ENCODE results near the gene CAV1.

The CAV1 gene

GRCh38 chr7:116529250-116529649, 4.4 kb downstream of the CAV1 start:
- Histone ChIP-seq H3K4me3 (ENCODE audit: insufficient read depth, low read depth, low read length, poor library complexity, severe bottlenecking) (no peak overlapping the region), H3K27me3 (replicated peaks; ENCODE audit: control insufficient read depth, insufficient read depth, low read length, poor library complexity, severe bottlenecking) (peaks cover 21% of the 10 kb centered on the region), H3K36me3 (ENCODE audit: control insufficient read depth, insufficient read depth, low read length) (no peaks in the 10 kb centered on the region), H3K9me3 (ENCODE audit: control insufficient read depth, low read length) (no peaks in the 10 kb centered on the region), H3K27ac (ENCODE audit: insufficient read depth, low read length, poor library complexity, severe bottlenecking) (no peak overlapping the region), H3K4me1 (ENCODE audit: control insufficient read depth, insufficient read depth, low read length, poor library complexity, severe bottlenecking) (peaks cover 18% of the 10 kb centered on the region)
- no peak for DNase-seq

- no peaks in the 10 kb centered on the region for H3K9me3 ChIP-seq (ENCODE audit: control insufficient read depth, low read length)
- no peak overlapping the region for H3K27ac ChIP-seq (ENCODE audit: insufficient read depth, low read length, poor library complexity, severe bottlenecking)
- no peak for DNase-seq
- H3K27me3 ChIP-seq (replicated peaks; ENCODE audit: control insufficient read depth, insufficient read depth, low read length, poor library complexity, severe bottlenecking) = peaks cover 13% of the 10 kb centered on the region
- H3K4me3 ChIP-seq (ENCODE audit: insufficient read depth, low read depth, low read length, poor library complexity, severe bottlenecking) = no peak overlapping the region
- H3K4me1 ChIP-seq (ENCODE audit: control insufficient read depth, insufficient read depth, low read length, poor library complexity, severe bottlenecking) = peaks cover 11% of the 10 kb centered on the region
- H3K36me3 ChIP-seq (ENCODE audit: control insufficient read depth, insufficient read depth, low read length) = no peaks in the 10 kb centered on the region
Measured at GRCh38 chr7:116530107-116530820, 5.4 kb downstream of the CAV1 start.

- Histone ChIP-seq H3K27ac (ENCODE audit: insufficient read depth, low read length, poor library complexity, severe bottlenecking) (no peak overlapping the region), H3K27me3 (replicated peaks; ENCODE audit: control insufficient read depth, insufficient read depth, low read length, poor library complexity, severe bottlenecking) (no peaks in the 10 kb centered on the region), H3K4me1 (ENCODE audit: control insufficient read depth, insufficient read depth, low read length, poor library complexity, severe bottlenecking) (no peaks in the 10 kb centered on the region), H3K36me3 (ENCODE audit: control insufficient read depth, insufficient read depth, low read length) (no peaks in the 10 kb centered on the region), H3K9me3 (ENCODE audit: control insufficient read depth, low read length) (no peaks in the 10 kb centered on the region), H3K4me3 (ENCODE audit: insufficient read depth, low read depth, low read length, poor library complexity, severe bottlenecking) (no peak overlapping the region)
- DNase-seq = no peak
Measured at GRCh38 chr7:116532102-116532688, 7.4 kb downstream of the CAV1 start.

- H3K4me3 ChIP-seq (ENCODE audit: insufficient read depth, low read depth, low read length, poor library complexity, severe bottlenecking) = no peak overlapping the region
- H3K27ac ChIP-seq (ENCODE audit: insufficient read depth, low read length, poor library complexity, severe bottlenecking) = no peak overlapping the region
- H3K36me3 ChIP-seq (ENCODE audit: control insufficient read depth, insufficient read depth, low read length) = no peaks in the 10 kb centered on the region
- H3K9me3 ChIP-seq (ENCODE audit: control insufficient read depth, low read length) = no peaks in the 10 kb centered on the region
- DNase-seq = no peak
- H3K4me1 ChIP-seq (ENCODE audit: control insufficient read depth, insufficient read depth, low read length, poor library complexity, severe bottlenecking) = no peaks in the 10 kb centered on the region
- H3K27me3 ChIP-seq (replicated peaks; ENCODE audit: control insufficient read depth, insufficient read depth, low read length, poor library complexity, severe bottlenecking) = no peaks in the 10 kb centered on the region
Measured at GRCh38 chr7:116534790-116535189, 10.0 kb downstream of the CAV1 start.

- no peaks in the 10 kb centered on the region for H3K9me3 ChIP-seq (ENCODE audit: control insufficient read depth, low read length)
- H3K4me3 ChIP-seq (ENCODE audit: insufficient read depth, low read depth, low read length, poor library complexity, severe bottlenecking) = no peak overlapping the region
- H3K27me3 ChIP-seq (replicated peaks; ENCODE audit: control insufficient read depth, insufficient read depth, low read length, poor library complexity, severe bottlenecking) = peaks cover 5% of the 10 kb centered on the region
- H3K27ac ChIP-seq (ENCODE audit: insufficient read depth, low read length, poor library complexity, severe bottlenecking) = no peak overlapping the region
- H3K4me1 ChIP-seq (ENCODE audit: control insufficient read depth, insufficient read depth, low read length, poor library complexity, severe bottlenecking) = no peaks in the 10 kb centered on the region
- DNase-seq = no peak
- H3K36me3 ChIP-seq (ENCODE audit: control insufficient read depth, insufficient read depth, low read length) = no peaks in the 10 kb centered on the region
Measured at GRCh38 chr7:116535416-116535815, 10.6 kb downstream of the CAV1 start.

- no peaks in the 10 kb centered on the region for H3K4me1 ChIP-seq (ENCODE audit: control insufficient read depth, insufficient read depth, low read length, poor library complexity, severe bottlenecking)
- no peaks in the 10 kb centered on the region for H3K9me3 ChIP-seq (ENCODE audit: control insufficient read depth, low read length)
- peaks cover 5% of the 10 kb centered on the region for H3K27me3 ChIP-seq (replicated peaks; ENCODE audit: control insufficient read depth, insufficient read depth, low read length, poor library complexity, severe bottlenecking)
- H3K4me3 ChIP-seq (ENCODE audit: insufficient read depth, low read depth, low read length, poor library complexity, severe bottlenecking) = no peak overlapping the region
- no peaks in the 10 kb centered on the region for H3K36me3 ChIP-seq (ENCODE audit: control insufficient read depth, insufficient read depth, low read length)
- DNase-seq = no peak
- no peak overlapping the region for H3K27ac ChIP-seq (ENCODE audit: insufficient read depth, low read length, poor library complexity, severe bottlenecking)
Measured at GRCh38 chr7:116538138-116538537, 13.3 kb downstream of the CAV1 start.

GRCh38 chr7:116539879-116540278, 15.0 kb downstream of the CAV1 start:
- H3K9me3 ChIP-seq (ENCODE audit: control insufficient read depth, low read length) = no peaks in the 10 kb centered on the region
- DNase-seq = no peak
- no peaks in the 10 kb centered on the region for H3K4me1 ChIP-seq (ENCODE audit: control insufficient read depth, insufficient read depth, low read length, poor library complexity, severe bottlenecking)
- H3K27ac ChIP-seq (ENCODE audit: insufficient read depth, low read length, poor library complexity, severe bottlenecking) = no peak overlapping the region
- peaks cover 5% of the 10 kb centered on the region for H3K27me3 ChIP-seq (replicated peaks; ENCODE audit: control insufficient read depth, insufficient read depth, low read length, poor library complexity, severe bottlenecking)
- H3K4me3 ChIP-seq (ENCODE audit: insufficient read depth, low read depth, low read length, poor library complexity, severe bottlenecking) = no peak overlapping the region
- no peaks in the 10 kb centered on the region for H3K36me3 ChIP-seq (ENCODE audit: control insufficient read depth, insufficient read depth, low read length)

- no peak for DNase-seq
- no peaks in the 10 kb centered on the region for H3K9me3 ChIP-seq (ENCODE audit: control insufficient read depth, low read length)
- H3K27me3 ChIP-seq (replicated peaks; ENCODE audit: control insufficient read depth, insufficient read depth, low read length, poor library complexity, severe bottlenecking) = peaks cover 5% of the 10 kb centered on the region
- no peaks in the 10 kb centered on the region for H3K4me1 ChIP-seq (ENCODE audit: control insufficient read depth, insufficient read depth, low read length, poor library complexity, severe bottlenecking)
- no peak overlapping the region for H3K27ac ChIP-seq (ENCODE audit: insufficient read depth, low read length, poor library complexity, severe bottlenecking)
- H3K4me3 ChIP-seq (ENCODE audit: insufficient read depth, low read depth, low read length, poor library complexity, severe bottlenecking) = no peak overlapping the region
- H3K36me3 ChIP-seq (ENCODE audit: control insufficient read depth, insufficient read depth, low read length) = no peaks in the 10 kb centered on the region
Measured at GRCh38 chr7:116540743-116541142, 15.9 kb downstream of the CAV1 start.

GRCh38 chr7:116541951-116542350, 17.1 kb downstream of the CAV1 start:
- Histone ChIP-seq H3K27ac (ENCODE audit: insufficient read depth, low read length, poor library complexity, severe bottlenecking) (no peak overlapping the region), H3K36me3 (ENCODE audit: control insufficient read depth, insufficient read depth, low read length) (no peaks in the 10 kb centered on the region), H3K4me1 (ENCODE audit: control insufficient read depth, insufficient read depth, low read length, poor library complexity, severe bottlenecking) (no peaks in the 10 kb centered on the region), H3K9me3 (ENCODE audit: control insufficient read depth, low read length) (no peaks in the 10 kb centered on the region), H3K4me3 (ENCODE audit: insufficient read depth, low read depth, low read length, poor library complexity, severe bottlenecking) (no peak overlapping the region), H3K27me3 (replicated peaks; ENCODE audit: control insufficient read depth, insufficient read depth, low read length, poor library complexity, severe bottlenecking) (peaks cover 5% of the 10 kb centered on the region)
- no peak for DNase-seq

GRCh38 chr7:116542618-116543017, 17.8 kb downstream of the CAV1 start:
- Histone ChIP-seq H3K36me3 (ENCODE audit: control insufficient read depth, insufficient read depth, low read length) (no peaks in the 10 kb centered on the region), H3K27me3 (replicated peaks; ENCODE audit: control insufficient read depth, insufficient read depth, low read length, poor library complexity, severe bottlenecking) (peaks cover 5% of the 10 kb centered on the region), H3K4me3 (ENCODE audit: insufficient read depth, low read depth, low read length, poor library complexity, severe bottlenecking) (no peak overlapping the region), H3K27ac (ENCODE audit: insufficient read depth, low read length, poor library complexity, severe bottlenecking) (no peak overlapping the region), H3K4me1 (ENCODE audit: control insufficient read depth, insufficient read depth, low read length, poor library complexity, severe bottlenecking) (no peaks in the 10 kb centered on the region), H3K9me3 (ENCODE audit: control insufficient read depth, low read length) (no peaks in the 10 kb centered on the region)
- DNase-seq = no peak

Data from effector memory CD4-positive, alpha-beta T cell (primary cell).